ENCODE results near the gene CDKAL1. TPM values are rescaled to one million over a fixed set of nuclear protein-coding genes. Genes with fewer than 3 reads are reported as not detected.

CDKAL1 gene
- total and polyA plus RNA-seq, 2 of the 13 experiments (the other 11 are each of a cell fraction or from before 2014, with no cell fraction given), result 9.5 to 27.7 TPM

DNA sequence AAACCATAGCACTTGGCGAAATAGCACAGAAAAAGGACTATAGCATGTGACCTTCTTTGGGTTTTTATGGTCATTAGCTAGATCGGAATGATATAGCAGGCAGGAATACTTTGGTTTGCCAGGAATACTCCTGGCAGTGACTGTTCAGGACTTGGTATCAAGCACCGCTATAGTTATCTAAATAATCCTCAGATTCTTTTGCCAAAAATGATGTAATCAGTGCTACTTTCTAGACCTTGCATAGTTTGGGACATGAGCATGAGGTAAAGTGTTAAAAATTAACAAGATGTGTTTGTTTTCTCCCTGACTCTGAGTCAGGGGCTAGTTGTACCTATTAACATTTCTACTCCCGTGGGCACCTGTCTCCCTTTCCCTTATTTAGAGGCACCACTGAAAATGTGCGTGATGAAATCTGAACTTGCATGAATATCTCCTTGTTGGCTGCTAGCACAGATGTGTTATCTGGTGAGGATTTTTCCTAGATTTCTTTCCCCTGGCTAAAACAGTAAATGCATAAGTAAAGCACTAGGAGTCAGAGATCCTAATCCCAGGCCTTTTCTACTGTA is 511.0 kb downstream of the CDKAL1 start (continued):
- TF ChIP-seq, protein P1, sequence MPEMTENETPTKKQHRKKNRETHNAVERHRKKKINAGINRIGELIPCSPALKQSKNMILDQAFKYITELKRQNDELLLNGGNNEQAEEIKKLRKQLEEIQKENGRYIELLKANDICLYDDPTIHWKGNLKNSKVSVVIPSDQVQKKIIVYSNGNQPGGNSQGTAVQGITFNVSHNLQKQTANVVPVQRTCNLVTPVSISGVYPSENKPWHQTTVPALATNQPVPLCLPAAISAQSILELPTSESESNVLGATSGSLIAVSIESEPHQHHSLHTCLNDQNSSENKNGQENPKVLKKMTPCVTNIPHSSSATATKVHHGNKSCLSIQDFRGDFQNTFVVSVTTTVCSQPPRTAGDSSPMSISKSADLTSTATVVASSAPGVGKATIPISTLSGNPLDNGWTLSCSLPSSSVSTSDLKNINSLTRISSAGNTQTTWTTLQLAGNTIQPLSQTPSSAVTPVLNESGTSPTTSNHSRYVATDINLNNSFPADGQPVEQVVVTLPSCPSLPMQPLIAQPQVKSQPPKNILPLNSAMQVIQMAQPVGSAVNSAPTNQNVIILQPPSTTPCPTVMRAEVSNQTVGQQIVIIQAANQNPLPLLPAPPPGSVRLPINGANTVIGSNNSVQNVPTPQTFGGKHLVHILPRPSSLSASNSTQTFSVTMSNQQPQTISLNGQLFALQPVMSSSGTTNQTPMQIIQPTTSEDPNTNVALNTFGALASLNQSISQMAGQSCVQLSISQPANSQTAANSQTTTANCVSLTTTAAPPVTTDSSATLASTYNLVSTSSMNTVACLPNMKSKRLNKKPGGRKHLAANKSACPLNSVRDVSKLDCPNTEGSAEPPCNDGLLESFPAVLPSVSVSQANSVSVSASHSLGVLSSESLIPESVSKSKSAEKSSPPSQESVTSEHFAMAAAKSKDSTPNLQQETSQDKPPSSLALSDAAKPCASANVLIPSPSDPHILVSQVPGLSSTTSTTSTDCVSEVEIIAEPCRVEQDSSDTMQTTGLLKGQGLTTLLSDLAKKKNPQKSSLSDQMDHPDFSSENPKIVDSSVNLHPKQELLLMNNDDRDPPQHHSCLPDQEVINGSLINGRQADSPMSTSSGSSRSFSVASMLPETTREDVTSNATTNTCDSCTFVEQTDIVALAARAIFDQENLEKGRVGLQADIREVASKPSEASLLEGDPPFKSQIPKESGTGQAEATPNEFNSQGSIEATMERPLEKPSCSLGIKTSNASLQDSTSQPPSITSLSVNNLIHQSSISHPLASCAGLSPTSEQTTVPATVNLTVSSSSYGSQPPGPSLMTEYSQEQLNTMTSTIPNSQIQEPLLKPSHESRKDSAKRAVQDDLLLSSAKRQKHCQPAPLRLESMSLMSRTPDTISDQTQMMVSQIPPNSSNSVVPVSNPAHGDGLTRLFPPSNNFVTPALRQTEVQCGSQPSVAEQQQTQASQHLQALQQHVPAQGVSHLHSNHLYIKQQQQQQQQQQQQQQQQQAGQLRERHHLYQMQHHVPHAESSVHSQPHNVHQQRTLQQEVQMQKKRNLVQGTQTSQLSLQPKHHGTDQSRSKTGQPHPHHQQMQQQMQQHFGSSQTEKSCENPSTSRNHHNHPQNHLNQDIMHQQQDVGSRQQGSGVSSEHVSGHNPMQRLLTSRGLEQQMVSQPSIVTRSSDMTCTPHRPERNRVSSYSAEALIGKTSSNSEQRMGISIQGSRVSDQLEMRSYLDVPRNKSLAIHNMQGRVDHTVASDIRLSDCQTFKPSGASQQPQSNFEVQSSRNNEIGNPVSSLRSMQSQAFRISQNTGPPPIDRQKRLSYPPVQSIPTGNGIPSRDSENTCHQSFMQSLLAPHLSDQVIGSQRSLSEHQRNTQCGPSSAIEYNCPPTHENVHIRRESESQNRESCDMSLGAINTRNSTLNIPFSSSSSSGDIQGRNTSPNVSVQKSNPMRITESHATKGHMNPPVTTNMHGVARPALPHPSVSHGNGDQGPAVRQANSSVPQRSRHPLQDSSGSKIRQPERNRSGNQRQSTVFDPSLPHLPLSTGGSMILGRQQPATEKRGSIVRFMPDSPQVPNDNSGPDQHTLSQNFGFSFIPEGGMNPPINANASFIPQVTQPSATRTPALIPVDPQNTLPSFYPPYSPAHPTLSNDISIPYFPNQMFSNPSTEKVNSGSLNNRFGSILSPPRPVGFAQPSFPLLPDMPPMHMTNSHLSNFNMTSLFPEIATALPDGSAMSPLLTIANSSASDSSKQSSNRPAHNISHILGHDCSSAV (CRISPR knock-in tag; IDR thresholded peaks at IDR 0.05; ENCODE audit: borderline replicate concordance), result no peak
- TF ChIP-seq NPAS2 (CRISPR knock-in tag; IDR thresholded peaks at IDR 0.05; ENCODE audit: borderline replicate concordance), result no peak
- no peak for TF ChIP-seq MTA3 (CRISPR knock-in tag; IDR thresholded peaks at IDR 0.05)
- no peak for TF ChIP-seq ATF7-NPFF (CRISPR knock-in tag; IDR thresholded peaks at IDR 0.05; ENCODE audit: low read depth)
- TF ChIP-seq ADNP (CRISPR knock-in tag; IDR thresholded peaks at IDR 0.05), result no peak
- no peak for TF ChIP-seq ZNF253 (CRISPR knock-in tag; IDR thresholded peaks at IDR 0.05; ENCODE audit: borderline replicate concordance)
- TF ChIP-seq HMG20A (CRISPR knock-in tag; IDR thresholded peaks at IDR 0.05; ENCODE audit: borderline replicate concordance), result peak; percentile 34; the same call in 1 of the 2 replicates
- TF ChIP-seq ZNF615 (CRISPR knock-in tag; IDR thresholded peaks at IDR 0.05; ENCODE audit: borderline replicate concordance), result no peak
- no peak for TF ChIP-seq POLR2A (IDR thresholded peaks at IDR 0.05; ENCODE audit: insufficient read depth in 1 of 2, low read depth in 2 of 2, low read length in 2 of 2)
- TF ChIP-seq, protein P2, sequence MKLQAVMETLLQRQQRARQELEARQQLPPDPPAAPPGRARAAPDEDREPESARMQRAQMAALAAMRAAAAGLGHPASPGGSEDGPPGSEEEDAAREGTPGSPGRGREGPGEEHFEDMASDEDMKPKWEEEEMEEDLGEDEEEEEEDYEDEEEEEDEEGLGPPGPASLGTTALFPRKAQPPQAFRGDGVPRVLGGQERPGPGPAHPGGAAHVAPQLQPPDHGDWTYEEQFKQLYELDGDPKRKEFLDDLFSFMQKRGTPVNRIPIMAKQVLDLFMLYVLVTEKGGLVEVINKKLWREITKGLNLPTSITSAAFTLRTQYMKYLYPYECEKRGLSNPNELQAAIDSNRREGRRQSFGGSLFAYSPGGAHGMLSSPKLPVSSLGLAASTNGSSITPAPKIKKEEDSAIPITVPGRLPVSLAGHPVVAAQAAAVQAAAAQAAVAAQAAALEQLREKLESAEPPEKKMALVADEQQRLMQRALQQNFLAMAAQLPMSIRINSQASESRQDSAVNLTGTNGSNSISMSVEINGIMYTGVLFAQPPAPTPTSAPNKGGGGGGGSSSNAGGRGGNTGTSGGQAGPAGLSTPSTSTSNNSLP (IDR thresholded peaks at IDR 0.05; ENCODE audit: low read depth, low read length), result peak; percentile 40; the same call in 1 of the 2 replicates
- TF ChIP-seq, protein P3, sequence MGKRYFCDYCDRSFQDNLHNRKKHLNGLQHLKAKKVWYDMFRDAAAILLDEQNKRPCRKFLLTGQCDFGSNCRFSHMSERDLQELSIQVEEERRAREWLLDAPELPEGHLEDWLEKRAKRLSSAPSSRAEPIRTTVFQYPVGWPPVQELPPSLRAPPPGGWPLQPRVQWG (CRISPR knock-in tag; IDR thresholded peaks at IDR 0.05; ENCODE audit: borderline replicate concordance, low read depth), result no peak
- no peak for TF ChIP-seq ZNF720 (CRISPR knock-in tag; IDR thresholded peaks at IDR 0.05)
- TF ChIP-seq TCF7 (IDR thresholded peaks at IDR 0.05; ENCODE audit: low read depth), result no peak
- no peak for TF ChIP-seq ZNF224 (CRISPR knock-in tag; IDR thresholded peaks at IDR 0.05)
- no peak; the same call in 1 of the 2 replicates for TF ChIP-seq KAT8 (CRISPR knock-in tag; IDR thresholded peaks at IDR 0.05)
- no peak for TF ChIP-seq ZSCAN20 (CRISPR knock-in tag; IDR thresholded peaks at IDR 0.05; ENCODE audit: borderline replicate concordance)
- TF ChIP-seq MEIS2 (CRISPR knock-in tag; IDR thresholded peaks at IDR 0.05), result no peak
- no peak for TF ChIP-seq ZSCAN25 (CRISPR knock-in tag; IDR thresholded peaks at IDR 0.05)
- no peak for TF ChIP-seq RBFOX2 (IDR thresholded peaks at IDR 0.05; ENCODE audit: low read depth, low read length)
- TF ChIP-seq ZNF652 (CRISPR knock-in tag; IDR thresholded peaks at IDR 0.05; ENCODE audit: borderline replicate concordance, low read depth), result peak; percentile 57; the same call in 1 of the 2 replicates
- TF ChIP-seq TAF15 (IDR thresholded peaks at IDR 0.05; ENCODE audit: low read depth, low read length, poor library complexity, severe bottlenecking), result no peak
- TF ChIP-seq SMARCE1 (IDR thresholded peaks at IDR 0.05; ENCODE audit: borderline replicate concordance), result no peak
